HL-60 (cell line): ENCODE data around the gene GJD4.

Experiments used
- CTCF ChIP-seq: IDR thresholded peaks from one replicate; pipeline ENCODE4 v1.5.1; 2011; ENCODE audit warnings: low read length, control low read depth, inconsistent platforms; ENCODE audit not compliant: insufficient read depth
- GABPA ChIP-seq: IDR thresholded peaks from 2 replicates; pipeline ENCODE4 v1.6.1; 2012; ENCODE audit warnings: low read depth
- POLR2AphosphoS5 ChIP-seq: IDR thresholded peaks from 2 replicates; pipeline ENCODE4 v1.6.1; 2012; ENCODE audit warnings: low read depth
- REST ChIP-seq: IDR thresholded peaks from 2 replicates; pipeline ENCODE4 v1.6.1; 2012; ENCODE audit warnings: low read depth; ENCODE audit not compliant: insufficient replicate concordance

GRCh38 chr10:35639728-35640401, 34.7 kb downstream of the GJD4 start:
- TF ChIP-seq CTCF (no peak), REST (no peak), POLR2AphosphoS5 (no peak), GABPA (no peak)
